Fibroblast of lung (primary cell): ENCODE results near the gene ETNK2. TPM values are rescaled to one million over a fixed set of nuclear protein-coding genes. Genes with fewer than 3 reads are reported as not detected.
A peak's percentile ranks its signal among the peaks of the same experiment; 100 is the strongest.

ENCODE experiments used
- DNase-seq, 2 donors: peaks; one replicate each; pipeline versions ENCODE4 v3.0.0 to v3.0.0-alpha.2; 2010; ENCODE audit warnings: low read depth in 2 of 2
- H2AFZ ChIP-seq: 2 replicates; pipeline ENCODE4 v1.5.1; 2012; ENCODE audit warnings: low read length, control low read depth, inconsistent platforms
- H3K27ac ChIP-seq: 2 replicates; pipeline ENCODE4 v1.5.1; 2011; ENCODE audit warnings: low read length, control low read depth; ENCODE audit not compliant: insufficient read depth
- H3K27me3 ChIP-seq: 2 replicates; pipeline ENCODE4 v1.5.1; 2011; ENCODE audit warnings: mild to moderate bottlenecking, low read length; ENCODE audit not compliant: control insufficient read depth, insufficient read depth
- H3K36me3 ChIP-seq: 2 replicates; pipeline ENCODE4 v1.5.1; 2011; ENCODE audit warnings: low read length; ENCODE audit not compliant: control insufficient read depth, insufficient read depth
- H3K4me1 ChIP-seq: 2 replicates; pipeline ENCODE4 v1.5.1; 2011; ENCODE audit warnings: low read length; ENCODE audit not compliant: control insufficient read depth, insufficient read depth; ENCODE audit errors: extremely low read depth
- H3K4me2 ChIP-seq: 2 replicates; pipeline ENCODE4 v1.5.1; 2011; ENCODE audit warnings: low read length, control low read depth; ENCODE audit not compliant: insufficient read depth; ENCODE audit errors: extremely low read depth
- H3K4me3 ChIP-seq, 4 experiments: fragments of 200-600 bp in 1 of 4; sonication (generic) in 1 of 4; replicated peaks in 1 of 4; 2 replicates each; pipeline ENCODE4 v1.5.1; 2011 to 2016; ENCODE audit warnings: low read length in 4 of 4, low read depth in 3 of 4, mild to moderate bottlenecking in 3 of 4, control low read depth in 2 of 4, inconsistent platforms in 1 of 4, mixed read lengths in 1 of 4; ENCODE audit not compliant: insufficient read depth in 1 of 4; ENCODE audit errors: control extremely low read depth in 1 of 4
- H3K79me2 ChIP-seq: 2 replicates; pipeline ENCODE4 v1.5.1; 2012; ENCODE audit warnings: mild to moderate bottlenecking, low read length, inconsistent platforms; ENCODE audit not compliant: control insufficient read depth, insufficient read depth
- H3K9ac ChIP-seq: 2 replicates; pipeline ENCODE4 v1.5.1; 2011; ENCODE audit warnings: mild to moderate bottlenecking, low read length, control low read depth; ENCODE audit not compliant: insufficient read depth
- H3K9me3 ChIP-seq: 2 replicates; pipeline ENCODE4 v1.5.1; 2012; ENCODE audit warnings: low read depth, low read length; ENCODE audit not compliant: control insufficient read depth, insufficient read depth
- H4K20me1 ChIP-seq: 2 replicates; pipeline ENCODE4 v1.5.1; 2011; ENCODE audit warnings: low read length; ENCODE audit not compliant: control insufficient read depth, insufficient read depth; ENCODE audit errors: extremely low read depth
- CTCF ChIP-seq, 2 donors: IDR thresholded peaks in 1 of 2; conservative IDR thresholded peaks in 1 of 2; 1 replicate in 1 of 2; 2 replicates in 1 of 2; pipeline ENCODE4 v1.5.1; 2011 to 2012; ENCODE audit warnings: low read length in 2 of 2, control low read depth in 1 of 2, inconsistent platforms in 1 of 2, low read depth in 1 of 2, mild to moderate bottlenecking in 1 of 2
- EZH2 ChIP-seq: IDR thresholded peaks from 2 replicates; pipeline ENCODE4 v1.5.1; 2012; ENCODE audit warnings: low read length, control low read depth, mild to moderate bottlenecking; ENCODE audit errors: missing control alignments
- polyA plus RNA-seq, 2 donors: library from polyadenylated mRNA; depleted of rRNA in 1 of 2; stranded (reverse) in 1 of 2; unstranded in 1 of 2; fragments of >200 nt; gene quantifications; 2 replicates each; pipeline ENCODE4 v1.2.1, GENCODE V29; 2011 to 2012; ENCODE audit warnings: missing spikeins in 1 of 2
- total RNA-seq: library from RNA; depleted of rRNA; stranded (reverse); fragments of >200 nt; gene quantifications from 2 replicates; pipeline ENCODE4 v1.2.1, GENCODE V29; 2014

The ETNK2 gene
- total and polyA plus RNA-seq, 2 donors (not counting 1 experiment from before 2014, with no cell fraction given): 1.7 to 4.0 TPM

GRCh38 chr1:204083491-204083890 is 68.4 kb downstream of the ETNK2 start:
- H3K4me1 ChIP-seq: peaks cover 14% of the 10 kb centered on the region
- no peak overlapping the region for H3K4me2 ChIP-seq
- no peaks in the 10 kb centered on the region for H3K36me3 ChIP-seq
- H3K9me3 ChIP-seq: no peaks in the 10 kb centered on the region
- DNase-seq: no peak
- H2AFZ ChIP-seq: no peak overlapping the region
- H4K20me1 ChIP-seq: no peaks in the 10 kb centered on the region
- H3K27me3 ChIP-seq: no peaks in the 10 kb centered on the region
- H3K4me3 ChIP-seq: no peak overlapping the region
- no peak overlapping the region for H3K27ac ChIP-seq
- TF ChIP-seq EZH2 (no peak), CTCF (conservative IDR thresholded peaks at IDR 0.05 in 1 of 2, IDR thresholded peaks at IDR 0.05 in 1 of 2; ENCODE audit: low read depth in 1 of 2, low read length in 2 of 2) (no peak)
- no peaks in the 10 kb centered on the region for H3K79me2 ChIP-seq
- no peak overlapping the region for H3K9ac ChIP-seq

GRCh38 chr1:204081791-204082513 is 69.9 kb downstream of the ETNK2 start:
- Histone ChIP-seq H3K9me3 (no peaks in the 10 kb centered on the region), H3K4me1 (peaks cover 20% of the 10 kb centered on the region), H3K4me3 (no peak overlapping the region), H3K27me3 (no peaks in the 10 kb centered on the region), H3K27ac (no peak overlapping the region), H2AFZ (no peak overlapping the region), H4K20me1 (no peaks in the 10 kb centered on the region), H3K9ac (no peak overlapping the region), H3K79me2 (no peaks in the 10 kb centered on the region), H3K36me3 (no peaks in the 10 kb centered on the region), H3K4me2 (no peak overlapping the region)
- no peak for DNase-seq
- no peak for TF ChIP-seq EZH2

- H4K20me1 ChIP-seq: no peaks in the 10 kb centered on the region
- no peak overlapping the region for H3K9ac ChIP-seq
- H2AFZ ChIP-seq: no peak overlapping the region
- peak in 1 of 2 donors; percentile 19 for DNase-seq
- no peaks in the 10 kb centered on the region for H3K27me3 ChIP-seq
- no peak overlapping the region for H3K4me3 ChIP-seq
- H3K4me1 ChIP-seq: peaks cover 26% of the 10 kb centered on the region
- no peak for TF ChIP-seq CTCF (conservative IDR thresholded peaks at IDR 0.05 in 1 of 2, IDR thresholded peaks at IDR 0.05 in 1 of 2; ENCODE audit: low read depth in 1 of 2, low read length in 2 of 2)
- TF ChIP-seq EZH2: no peak
- H3K79me2 ChIP-seq: no peaks in the 10 kb centered on the region
- no peaks in the 10 kb centered on the region for H3K36me3 ChIP-seq
- H3K9me3 ChIP-seq: no peaks in the 10 kb centered on the region
- no peak overlapping the region for H3K4me2 ChIP-seq
- no peak overlapping the region for H3K27ac ChIP-seq
Observed at GRCh38 chr1:204081164-204081790, 70.6 kb downstream of the ETNK2 start.

Other genes with a start within 250 kb of the ETNK2 start
- gene SOX13, start 78.9 kb downstream of the ETNK2 start, total RNA-seq: 1.5 and 2.0 TPM in 2 replicates
- 3.1 and 5.5 TPM in 2 replicates for gene SOX13, start 78.9 kb downstream of the ETNK2 start, polyA plus RNA-seq
- 0.17 TPM in 1 of 2 replicates, not detected in the other for gene REN, start 14.3 kb upstream of the ETNK2 start, total RNA-seq
- 0.11 and 0.20 TPM in 2 replicates for gene REN, start 14.3 kb upstream of the ETNK2 start, polyA plus RNA-seq
- 0.17 TPM in 1 of 2 replicates, not detected in the other for gene KISS1, start 44.4 kb upstream of the ETNK2 start, total RNA-seq
- 0.52 TPM in 1 of 2 replicates, not detected in the other for gene KISS1, start 44.4 kb upstream of the ETNK2 start, polyA plus RNA-seq
- gene GOLT1A, start 61.9 kb upstream of the ETNK2 start, total RNA-seq: 0.50 TPM in 1 of 2 replicates, not detected in the other
- gene GOLT1A, start 61.9 kb upstream of the ETNK2 start, polyA plus RNA-seq: not detected in 2 replicates
- 1.5 and 3.8 TPM in 2 replicates for gene PLEKHA6, start 207.9 kb upstream of the ETNK2 start, total RNA-seq
- gene PLEKHA6, start 207.9 kb upstream of the ETNK2 start, polyA plus RNA-seq: 1.6 and 4.3 TPM in 2 replicates